DOHH2 (cell line): ENCODE measurements around the gene ENTPD8.

Source experiments
- H3F3A ChIP-seq: fragments of 200-600 bp; sonication (generic), shearing (Covaris generic); 2 replicates; pipeline ENCODE4 v1.6.0; 2016; ENCODE audit warnings: antibody characterized with exemption, mild to moderate bottlenecking; ENCODE audit not compliant: control insufficient read depth, insufficient read depth
- H3K27ac ChIP-seq: fragments of 200-600 bp; sonication (generic); 2 replicates; pipeline ENCODE4 v1.5.1; 2014; ENCODE audit warnings: low read depth, mild to moderate bottlenecking, low read length, moderate library complexity
- H3K27me3 ChIP-seq: fragments of 200-600 bp; sonication (generic); 2 replicates; pipeline ENCODE4 v1.6.1; 2014; ENCODE audit warnings: mild to moderate bottlenecking, low read length, mixed read lengths; ENCODE audit not compliant: control insufficient read depth
- H3K36me3 ChIP-seq: fragments of 200-600 bp; sonication (generic); 2 replicates; pipeline ENCODE4 v1.6.1; 2014; ENCODE audit warnings: mild to moderate bottlenecking, low read length, moderate library complexity, mixed read lengths; ENCODE audit not compliant: control insufficient read depth
- H3K4me1 ChIP-seq: fragments of 200-600 bp; sonication (generic); 2 replicates; pipeline ENCODE4 v1.6.1; 2014; ENCODE audit warnings: mild to moderate bottlenecking, low read length, mixed read lengths; ENCODE audit not compliant: control insufficient read depth
- H3K4me2 ChIP-seq: fragments of 200-600 bp; sonication (generic); 2 replicates; pipeline ENCODE4 v1.6.0; 2014; ENCODE audit warnings: mild to moderate bottlenecking, low read length, moderate library complexity
- H3K4me3 ChIP-seq: fragments of 200-600 bp; sonication (generic); 2 replicates; pipeline ENCODE4 v1.5.1; 2014; ENCODE audit warnings: mild to moderate bottlenecking, low read length, mixed read lengths
- H3K79me2 ChIP-seq: fragments of 200-600 bp; sonication (generic); 2 replicates; pipeline ENCODE4 v1.6.1; 2014; ENCODE audit warnings: mild to moderate bottlenecking, low read length, mixed read lengths; ENCODE audit not compliant: control insufficient read depth
- H3K9me2 ChIP-seq: fragments of 200-600 bp; sonication (generic); replicated peaks from 2 replicates; pipeline ENCODE4 v1.6.1; 2014; ENCODE audit warnings: mild to moderate bottlenecking, low read length, mixed read lengths; ENCODE audit not compliant: control insufficient read depth
- H3K9me3 ChIP-seq: fragments of 200-600 bp; sonication (generic); 2 replicates; pipeline ENCODE4 v1.6.1; 2014; ENCODE audit warnings: antibody characterized with exemption, low read length, mixed read lengths; ENCODE audit not compliant: control insufficient read depth, insufficient read depth
- H4K20me1 ChIP-seq: fragments of 200-600 bp; sonication (generic); 2 replicates; pipeline ENCODE4 v1.6.0; 2014; ENCODE audit warnings: low read depth, mild to moderate bottlenecking, antibody characterized with exemption, low read length, moderate library complexity; ENCODE audit not compliant: control insufficient read depth, insufficient read depth
- EZH2phosphoT487 ChIP-seq: fragments of 200-600 bp; sonication (generic); IDR thresholded peaks from 2 replicates; pipeline ENCODE4 v1.6.1; 2017; ENCODE audit warnings: borderline replicate concordance, mild to moderate bottlenecking, antibody characterized with exemption, low read length, moderate library complexity, mixed read lengths
- TF ChIP-seq, protein P1 (sequence below): fragments of 200-600 bp; sonication (generic); IDR thresholded peaks from one replicate; pipeline ENCODE4 v1.5.1; 2014; ENCODE audit warnings: antibody characterized with exemption, mild to moderate bottlenecking, low read depth, low read length; ENCODE audit not compliant: poor library complexity, severe bottlenecking

Gene ENTPD8

DNA sequence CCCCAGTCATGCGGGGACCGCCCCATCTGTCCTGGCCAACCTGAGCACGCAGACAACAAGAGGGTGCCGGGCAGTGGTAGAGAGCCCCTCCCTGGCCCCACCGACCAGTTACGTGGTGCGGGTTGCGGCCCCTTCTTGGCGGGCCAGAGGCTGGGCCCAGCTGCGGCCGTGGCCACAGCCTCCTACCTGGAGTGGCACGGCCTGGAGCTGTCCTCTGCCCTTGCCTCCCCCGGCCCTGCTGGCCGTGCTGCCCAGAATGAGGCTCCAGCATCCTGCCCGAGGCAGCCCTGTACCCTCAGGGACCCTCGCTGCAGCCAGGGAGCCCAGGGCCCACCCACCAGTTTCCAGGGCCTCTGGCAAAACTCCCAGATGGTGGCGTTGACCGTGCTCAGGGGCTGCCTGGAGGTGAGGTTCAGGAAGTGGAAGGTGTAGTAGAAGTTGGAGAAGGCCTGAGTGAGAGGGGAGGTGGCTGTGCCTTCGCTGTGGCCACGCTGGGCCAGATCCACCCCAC, 5.7 kb downstream of the ENTPD8 start:
- no peak overlapping the region for H3K4me2 ChIP-seq
- H3F3A ChIP-seq, result no peaks in the 10 kb centered on the region; the same call in 1 of the 2 replicates
- no peaks in the 10 kb centered on the region for H3K9me3 ChIP-seq
- H3K27me3 ChIP-seq, result no peaks in the 10 kb centered on the region
- peaks cover 26% of the 10 kb centered on the region for H3K4me1 ChIP-seq
- H3K36me3 ChIP-seq, result no peaks in the 10 kb centered on the region; the same call in 1 of the 2 replicates
- no peak for TF ChIP-seq EZH2phosphoT487
- TF ChIP-seq, protein P1, sequence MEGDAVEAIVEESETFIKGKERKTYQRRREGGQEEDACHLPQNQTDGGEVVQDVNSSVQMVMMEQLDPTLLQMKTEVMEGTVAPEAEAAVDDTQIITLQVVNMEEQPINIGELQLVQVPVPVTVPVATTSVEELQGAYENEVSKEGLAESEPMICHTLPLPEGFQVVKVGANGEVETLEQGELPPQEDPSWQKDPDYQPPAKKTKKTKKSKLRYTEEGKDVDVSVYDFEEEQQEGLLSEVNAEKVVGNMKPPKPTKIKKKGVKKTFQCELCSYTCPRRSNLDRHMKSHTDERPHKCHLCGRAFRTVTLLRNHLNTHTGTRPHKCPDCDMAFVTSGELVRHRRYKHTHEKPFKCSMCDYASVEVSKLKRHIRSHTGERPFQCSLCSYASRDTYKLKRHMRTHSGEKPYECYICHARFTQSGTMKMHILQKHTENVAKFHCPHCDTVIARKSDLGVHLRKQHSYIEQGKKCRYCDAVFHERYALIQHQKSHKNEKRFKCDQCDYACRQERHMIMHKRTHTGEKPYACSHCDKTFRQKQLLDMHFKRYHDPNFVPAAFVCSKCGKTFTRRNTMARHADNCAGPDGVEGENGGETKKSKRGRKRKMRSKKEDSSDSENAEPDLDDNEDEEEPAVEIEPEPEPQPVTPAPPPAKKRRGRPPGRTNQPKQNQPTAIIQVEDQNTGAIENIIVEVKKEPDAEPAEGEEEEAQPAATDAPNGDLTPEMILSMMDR, result no peak
- no peaks in the 10 kb centered on the region for H3K79me2 ChIP-seq
- no peak overlapping the region for H3K4me3 ChIP-seq
- no peaks in the 10 kb centered on the region for H3K9me2 ChIP-seq
- no peak overlapping the region for H3K27ac ChIP-seq
- no peaks in the 10 kb centered on the region for H4K20me1 ChIP-seq

DNA sequence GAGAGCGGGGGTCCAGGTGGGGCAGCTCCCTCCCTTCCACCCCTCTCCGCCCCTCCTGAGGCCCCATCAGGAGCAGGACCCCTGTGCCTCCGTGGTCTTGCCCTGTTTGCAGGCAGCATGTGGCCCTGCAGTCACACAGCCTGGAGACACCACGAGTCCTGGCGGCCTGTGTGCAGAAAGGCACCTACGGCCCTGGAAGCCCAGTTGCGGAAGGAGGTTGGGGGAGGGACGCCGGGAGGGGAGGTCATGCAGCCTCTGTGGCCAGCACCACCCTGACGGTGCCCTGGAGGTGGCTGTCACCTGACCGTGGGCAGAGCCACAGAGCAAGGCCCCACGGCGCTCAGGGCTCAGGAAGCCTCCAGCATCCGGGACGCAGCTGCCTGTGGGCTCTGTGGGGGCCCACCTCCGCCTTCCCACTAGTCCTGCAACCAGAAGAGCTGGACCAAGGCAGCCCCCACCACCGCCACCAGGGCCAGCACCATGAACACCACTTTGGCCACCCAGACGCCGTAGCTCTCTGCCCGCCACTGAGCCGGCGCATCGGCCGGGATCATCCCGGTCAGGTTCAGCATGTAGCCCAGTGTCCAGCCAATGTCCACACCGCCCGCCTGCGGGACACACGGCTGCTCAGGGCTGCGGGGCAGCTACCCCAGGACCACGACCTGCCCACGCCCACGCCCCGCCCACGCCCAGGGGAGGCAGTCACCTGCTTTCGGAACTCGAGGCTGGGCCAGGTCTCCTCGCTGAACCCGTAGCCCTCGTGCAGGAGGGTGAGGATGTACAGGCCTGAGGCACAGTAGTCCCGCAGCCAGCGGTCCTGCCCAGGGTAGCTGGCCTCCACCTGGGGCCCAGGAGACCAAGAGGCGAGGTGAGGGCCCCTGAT, 6.4 kb downstream of the ENTPD8 start:
- no peaks in the 10 kb centered on the region for H3K27me3 ChIP-seq
- H3F3A ChIP-seq, result peaks cover 3% of the 10 kb centered on the region; the same call in 1 of the 2 replicates

GRCh38 chr9:137433916-137434431, 7.2 kb downstream of the ENTPD8 start:
- no peak overlapping the region for H3K4me2 ChIP-seq
- no peak overlapping the region for H3K27ac ChIP-seq
- peaks cover 41% of the 10 kb centered on the region for H3K4me1 ChIP-seq
- no peaks in the 10 kb centered on the region for H3K79me2 ChIP-seq
- H3K9me2 ChIP-seq, result no peaks in the 10 kb centered on the region
- H3F3A ChIP-seq, result peaks cover 3% of the 10 kb centered on the region; the same call in 1 of the 2 replicates
- H3K4me3 ChIP-seq, result no peak overlapping the region
- H3K9me3 ChIP-seq, result no peaks in the 10 kb centered on the region
- H3K27me3 ChIP-seq, result no peaks in the 10 kb centered on the region
- no peaks in the 10 kb centered on the region; the same call in 1 of the 2 replicates for H3K36me3 ChIP-seq
- no peaks in the 10 kb centered on the region for H4K20me1 ChIP-seq
- TF ChIP-seq, protein P1, result no peak
- no peak for TF ChIP-seq EZH2phosphoT487

More for the DNA sequence above, 6.4 kb downstream of the ENTPD8 start:
- no peaks in the 10 kb centered on the region for H4K20me1 ChIP-seq
- no peak for TF ChIP-seq EZH2phosphoT487
- TF ChIP-seq, protein P1, result no peak
- H3K27ac ChIP-seq, result no peak overlapping the region
- no peaks in the 10 kb centered on the region for H3K79me2 ChIP-seq
- no peak overlapping the region for H3K4me3 ChIP-seq
- H3K36me3 ChIP-seq, result no peaks in the 10 kb centered on the region; the same call in 1 of the 2 replicates
- no peaks in the 10 kb centered on the region for H3K9me3 ChIP-seq
- no peak overlapping the region for H3K4me2 ChIP-seq
- peaks cover 33% of the 10 kb centered on the region for H3K4me1 ChIP-seq
- H3K9me2 ChIP-seq, result no peaks in the 10 kb centered on the region
